WTC11 (cell line): Measurements from ENCODE around the gene GCDH. TPM values are rescaled to one million over a fixed set of nuclear protein-coding genes. Genes with fewer than 3 reads are reported as not detected.

Experiments
- ATAC-seq: fragments of 200-7000 bp; cut with Tn5 transposase; 2 replicates; pipeline ENCODE4 v1.10.0; 2021; ENCODE audit warnings: mild to moderate bottlenecking, moderate library complexity
- CTCF ChIA-PET: fragments of 300-600 bp; sonication (Branson Sonifier 250); formaldehyde crosslinking; loops from one replicate; lab custom pipeline; 2021; ENCODE audit warnings: antibody characterized with exemption; lab: Charles Lee
- POLR2A ChIA-PET: fragments of 350-600 bp; sonication (Branson Sonifier 250); formaldehyde crosslinking; loops from one replicate; lab custom pipeline; 2021; ENCODE audit warnings: antibody characterized with exemption; lab: Charles Lee
- DNase-seq: peaks from one replicate; pipeline ENCODE4 v3.0.0; 2021; ENCODE audit warnings: low spot score
- H3K27ac Mint-ChIP-seq: 2 replicates; pipeline ENCODE4 v1.8.0; 2021; ENCODE audit warnings: mixed read lengths
- H3K27me3 Mint-ChIP-seq: 2 replicates; pipeline ENCODE4 v1.8.0; 2021; ENCODE audit warnings: low read depth, mild to moderate bottlenecking, moderate library complexity, mixed read lengths
- H3K36me3 Mint-ChIP-seq: 2 replicates; pipeline ENCODE4 v1.8.0; 2021; ENCODE audit warnings: mixed read lengths
- H3K4me1 Mint-ChIP-seq: 2 replicates; pipeline ENCODE4 v1.8.0; 2022; ENCODE audit warnings: mixed read lengths
- H3K4me3 Mint-ChIP-seq: 2 replicates; pipeline ENCODE4 v1.8.0; 2021; ENCODE audit warnings: mild to moderate bottlenecking, moderate library complexity, mixed read lengths
- H3K9me3 Mint-ChIP-seq: 2 replicates; pipeline ENCODE4 v1.8.0; 2021; ENCODE audit warnings: mixed read lengths
- AFF4 ChIP-seq: sonication (generic); formaldehyde crosslinking; IDR thresholded peaks from 2 replicates; pipeline ENCODE4 v1.8.1; 2023; ENCODE audit warnings: mild to moderate bottlenecking, missing genetic modification reagents, borderline replicate concordance
- ARID4B ChIP-seq: sonication (generic); formaldehyde crosslinking; IDR thresholded peaks from 2 replicates; pipeline ENCODE4 v1.8.0; 2023; ENCODE audit warnings: missing genetic modification reagents, mild to moderate bottlenecking, borderline replicate concordance
- CREB1 ChIP-seq: sonication (generic); formaldehyde crosslinking; IDR thresholded peaks from 2 replicates; pipeline ENCODE4 v1.8.0; 2023; ENCODE audit warnings: mild to moderate bottlenecking, missing genetic modification reagents
- CREM ChIP-seq: sonication (generic); formaldehyde crosslinking; IDR thresholded peaks from 2 replicates; pipeline ENCODE4 v1.8.1; 2022; ENCODE audit warnings: mild to moderate bottlenecking, missing genetic modification reagents, moderate library complexity
- FOXP4 ChIP-seq: sonication (generic); formaldehyde crosslinking; IDR thresholded peaks from 2 replicates; pipeline ENCODE4 v1.8.0; 2022; ENCODE audit warnings: mild to moderate bottlenecking, missing genetic modification reagents
- GABPB1 ChIP-seq: sonication (generic); formaldehyde crosslinking; IDR thresholded peaks from 2 replicates; pipeline ENCODE4 v1.8.1; 2023; ENCODE audit warnings: mild to moderate bottlenecking, missing genetic modification reagents
- MAX ChIP-seq: sonication (generic); formaldehyde crosslinking; IDR thresholded peaks from 2 replicates; pipeline ENCODE4 v1.8.0; 2022; ENCODE audit warnings: mild to moderate bottlenecking, missing genetic modification reagents
- RELA ChIP-seq: sonication (generic); formaldehyde crosslinking; IDR thresholded peaks from 2 replicates; pipeline ENCODE4 v1.8.1; 2022; ENCODE audit warnings: missing genetic modification reagents, mild to moderate bottlenecking, borderline replicate concordance
- RORB ChIP-seq: fragments of 250-450 bp; sonication (Bioruptor Pico); IDR thresholded peaks from 2 replicates; pipeline ENCODE4 v1.9.0; 2021; ENCODE audit warnings: mild to moderate bottlenecking
- TEAD1 ChIP-seq: sonication (generic); formaldehyde crosslinking; IDR thresholded peaks from 2 replicates; pipeline ENCODE4 v1.8.0; 2022; ENCODE audit warnings: mild to moderate bottlenecking, missing genetic modification reagents
- ZNF416 ChIP-seq: fragments of 250-450 bp; sonication (Bioruptor Pico); IDR thresholded peaks from 2 replicates; pipeline ENCODE4 v1.9.0; 2021; ENCODE audit warnings: mild to moderate bottlenecking, inconsistent platforms
- total RNA-seq: library from RNA; stranded (reverse); gene quantifications from 3 replicates; pipeline ENCODE4 v1.2.3, GENCODE V29; 2021
- TF ChIP-seq, protein P1 (sequence below): fragments of 250-450 bp; sonication (Bioruptor Pico); IDR thresholded peaks from 2 replicates; pipeline ENCODE4 v2.1.2; 2022; ENCODE audit warnings: mild to moderate bottlenecking, moderate library complexity
- TF ChIP-seq, protein P2 (sequence below): sonication (generic); formaldehyde crosslinking; IDR thresholded peaks from 2 replicates; pipeline ENCODE4 v1.8.0; 2023; ENCODE audit warnings: mild to moderate bottlenecking, missing genetic modification reagents
- TF ChIP-seq, protein P3 (sequence below): sonication (generic); formaldehyde crosslinking; IDR thresholded peaks from 2 replicates; pipeline ENCODE4 v1.8.1; 2022; ENCODE audit warnings: mild to moderate bottlenecking, moderate library complexity, missing genetic modification reagents

Gene GCDH
- total RNA-seq, 1 experiment from 2014 or later = 69.0 TPM

DNA sequence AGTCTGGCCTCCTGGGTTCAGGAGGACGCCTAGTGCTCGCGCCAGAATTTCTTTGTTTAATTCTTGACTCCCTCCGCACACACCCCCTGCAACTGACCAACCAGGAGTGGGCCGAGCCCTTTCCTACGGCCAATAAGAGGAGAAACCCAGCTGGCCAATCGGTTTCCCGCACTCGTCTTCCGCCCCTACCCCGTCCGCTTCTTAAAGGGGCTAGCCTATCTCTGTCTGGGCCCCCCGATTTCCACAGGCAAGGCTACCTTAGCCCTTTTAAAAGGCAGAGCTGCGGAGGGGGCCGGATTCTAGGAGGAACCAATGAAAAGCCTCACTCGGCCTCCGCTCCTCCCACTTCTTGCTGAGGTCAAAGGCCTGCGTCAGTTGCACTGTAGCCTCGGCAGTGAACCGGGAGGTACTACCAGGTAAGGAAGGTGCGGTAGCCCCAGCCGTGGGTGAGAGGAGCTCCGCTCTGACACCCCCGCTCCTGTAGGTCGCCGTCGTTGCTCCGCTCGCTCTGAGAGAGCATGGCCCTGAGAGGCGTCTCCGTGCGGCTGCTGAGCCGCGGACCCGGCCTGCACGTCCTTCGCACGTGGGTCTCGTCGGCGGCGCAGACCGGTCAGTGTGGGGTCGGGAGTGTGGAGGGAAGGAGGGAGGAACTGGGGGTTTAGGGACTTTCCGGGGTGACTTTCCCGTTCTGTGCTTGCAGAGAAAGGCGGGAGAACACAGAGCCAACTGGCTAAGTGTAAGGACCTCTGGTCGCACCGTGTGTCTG lies at the start of gene GCDH (continued):
- TF ChIP-seq AFF4 (no peak), FOXP4 (CRISPR knock-in tag) (peak; percentile 74; the same call in 1 of the 2 replicates), TEAD1 (CRISPR knock-in tag) (no peak), CREB1 (CRISPR knock-in tag) (no peak), RELA (CRISPR knock-in tag) (no peak), RORB (CRISPR knock-in tag) (no peak)
- TF ChIP-seq, protein P1, sequence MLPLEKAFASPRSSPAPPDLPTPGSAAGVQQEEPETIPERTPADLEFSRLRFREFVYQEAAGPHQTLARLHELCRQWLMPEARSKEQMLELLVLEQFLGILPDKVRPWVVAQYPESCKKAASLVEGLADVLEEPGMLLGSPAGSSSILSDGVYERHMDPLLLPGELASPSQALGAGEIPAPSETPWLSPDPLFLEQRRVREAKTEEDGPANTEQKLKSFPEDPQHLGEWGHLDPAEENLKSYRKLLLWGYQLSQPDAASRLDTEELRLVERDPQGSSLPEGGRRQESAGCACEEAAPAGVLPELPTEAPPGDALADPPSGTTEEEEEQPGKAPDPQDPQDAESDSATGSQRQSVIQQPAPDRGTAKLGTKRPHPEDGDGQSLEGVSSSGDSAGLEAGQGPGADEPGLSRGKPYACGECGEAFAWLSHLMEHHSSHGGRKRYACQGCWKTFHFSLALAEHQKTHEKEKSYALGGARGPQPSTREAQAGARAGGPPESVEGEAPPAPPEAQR (CRISPR knock-in tag) = no peak
- TF ChIP-seq, protein P2, sequence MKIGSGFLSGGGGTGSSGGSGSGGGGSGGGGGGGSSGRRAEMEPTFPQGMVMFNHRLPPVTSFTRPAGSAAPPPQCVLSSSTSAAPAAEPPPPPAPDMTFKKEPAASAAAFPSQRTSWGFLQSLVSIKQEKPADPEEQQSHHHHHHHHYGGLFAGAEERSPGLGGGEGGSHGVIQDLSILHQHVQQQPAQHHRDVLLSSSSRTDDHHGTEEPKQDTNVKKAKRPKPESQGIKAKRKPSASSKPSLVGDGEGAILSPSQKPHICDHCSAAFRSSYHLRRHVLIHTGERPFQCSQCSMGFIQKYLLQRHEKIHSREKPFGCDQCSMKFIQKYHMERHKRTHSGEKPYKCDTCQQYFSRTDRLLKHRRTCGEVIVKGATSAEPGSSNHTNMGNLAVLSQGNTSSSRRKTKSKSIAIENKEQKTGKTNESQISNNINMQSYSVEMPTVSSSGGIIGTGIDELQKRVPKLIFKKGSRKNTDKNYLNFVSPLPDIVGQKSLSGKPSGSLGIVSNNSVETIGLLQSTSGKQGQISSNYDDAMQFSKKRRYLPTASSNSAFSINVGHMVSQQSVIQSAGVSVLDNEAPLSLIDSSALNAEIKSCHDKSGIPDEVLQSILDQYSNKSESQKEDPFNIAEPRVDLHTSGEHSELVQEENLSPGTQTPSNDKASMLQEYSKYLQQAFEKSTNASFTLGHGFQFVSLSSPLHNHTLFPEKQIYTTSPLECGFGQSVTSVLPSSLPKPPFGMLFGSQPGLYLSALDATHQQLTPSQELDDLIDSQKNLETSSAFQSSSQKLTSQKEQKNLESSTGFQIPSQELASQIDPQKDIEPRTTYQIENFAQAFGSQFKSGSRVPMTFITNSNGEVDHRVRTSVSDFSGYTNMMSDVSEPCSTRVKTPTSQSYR (CRISPR knock-in tag) = no peak
- TF ChIP-seq, protein P3, sequence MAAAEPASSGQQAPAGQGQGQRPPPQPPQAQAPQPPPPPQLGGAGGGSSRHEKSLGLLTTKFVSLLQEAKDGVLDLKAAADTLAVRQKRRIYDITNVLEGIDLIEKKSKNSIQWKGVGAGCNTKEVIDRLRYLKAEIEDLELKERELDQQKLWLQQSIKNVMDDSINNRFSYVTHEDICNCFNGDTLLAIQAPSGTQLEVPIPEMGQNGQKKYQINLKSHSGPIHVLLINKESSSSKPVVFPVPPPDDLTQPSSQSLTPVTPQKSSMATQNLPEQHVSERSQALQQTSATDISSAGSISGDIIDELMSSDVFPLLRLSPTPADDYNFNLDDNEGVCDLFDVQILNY (CRISPR knock-in tag) = no peak; the same call in 1 of the 2 replicates
- TF ChIP-seq, all 79 proteins: peak for 15

GRCh38 chr19:12842511-12842910 lies 48.4 kb upstream of the GCDH start:
- ATAC-seq (no peak), DNase-seq (no peak)
- H3K4me1 Mint-ChIP-seq = peaks cover 32% of the 10 kb centered on the region
- ChIA-PET POLR2A (no interaction called here), CTCF (no interaction called here)
- no peaks in the 10 kb centered on the region for H3K9me3 Mint-ChIP-seq
- peaks cover 24% of the 10 kb centered on the region for H3K27me3 Mint-ChIP-seq
- peak overlapping the region; percentile 38; the same call in 1 of the 2 replicates for H3K27ac Mint-ChIP-seq
- H3K4me3 Mint-ChIP-seq = no peak overlapping the region
- peaks cover 5% of the 10 kb centered on the region for H3K36me3 Mint-ChIP-seq
- TF ChIP-seq ARID4B (CRISPR knock-in tag) (no peak), GABPB1 (CRISPR knock-in tag) (no peak), ZNF416 (CRISPR knock-in tag) (no peak), MAX (CRISPR knock-in tag) (no peak), CREM (CRISPR knock-in tag) (no peak)
- TF ChIP-seq, protein P2 (CRISPR knock-in tag) = no peak
